ENCODE results near the gene ENPP5.
"Not testable (repeated sequence)": the region's sequence is repeated elsewhere in the genome, so short reads cannot be mapped to it uniquely, and the experiment has no call there.

Gene ENPP5

DNA sequence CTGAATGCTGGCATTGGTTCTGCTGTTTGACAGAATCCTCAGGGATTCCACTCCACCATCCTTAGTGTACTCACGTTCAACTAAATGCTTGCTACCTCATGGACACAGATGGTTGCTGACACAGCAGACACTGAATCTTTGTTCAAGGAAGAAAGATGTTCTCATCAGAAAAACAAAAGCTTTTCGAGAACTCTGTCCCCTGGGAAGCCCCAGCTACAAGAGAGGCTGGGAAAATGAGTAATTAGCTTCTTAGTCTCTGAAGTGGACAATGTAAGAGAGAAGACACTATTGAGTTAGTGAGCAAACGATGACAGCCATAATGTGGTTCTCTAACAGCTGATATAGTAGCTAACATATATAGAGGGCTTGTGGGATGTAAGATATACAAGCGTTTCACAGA lies 30.9 kb upstream of the ENPP5 start:
- in situ Hi-C loops (cut with MboI; ENCODE audit: low sequenced_read_pairs) = no loop called here
- no peaks in the 10 kb centered on the region; the same call in 1 of the 2 replicates for H3K4me1 ChIP-seq

DNA sequence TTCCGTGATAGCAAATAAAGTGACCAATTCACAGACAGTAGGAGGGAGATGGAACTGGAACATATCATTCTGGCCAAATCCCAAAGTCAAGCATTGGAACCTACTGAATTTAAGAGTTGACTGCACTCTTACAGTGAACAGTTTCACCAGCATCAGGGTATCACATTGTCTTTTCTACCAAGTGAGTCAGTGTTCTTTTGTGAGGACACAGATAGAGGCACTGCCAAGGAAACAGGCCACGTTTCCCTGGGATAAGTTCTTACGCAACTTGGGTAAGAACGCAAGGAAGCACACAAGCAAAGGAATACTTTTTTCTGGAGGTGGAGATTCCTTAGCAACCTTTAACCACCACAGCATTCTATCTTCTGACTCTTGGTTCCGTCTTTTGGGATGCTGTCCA lies 28.6 kb upstream of the ENPP5 start:
- no peaks in the 10 kb centered on the region for H3K27me3 ChIP-seq (ENCODE audit: low read depth)
- H3K4me3 ChIP-seq = no peak overlapping the region
- in situ Hi-C loops (cut with MboI; ENCODE audit: low sequenced_read_pairs) = no loop called here
- H3K36me3 ChIP-seq (replicated peaks) = no peaks in the 10 kb centered on the region
- no peaks in the 10 kb centered on the region; the same call in 1 of the 2 replicates for H3K4me1 ChIP-seq
- DNase-seq (ENCODE audit: low spot score in 2 of 2) = no peak
- no peaks in the 10 kb centered on the region for H3K9me3 ChIP-seq

More for the DNA sequence above, 30.9 kb upstream of the ENPP5 start:
- Histone ChIP-seq H3K27me3 (ENCODE audit: low read depth) (no peaks in the 10 kb centered on the region), H3K4me3 (no peak overlapping the region), H3K9me3 (no peaks in the 10 kb centered on the region), H3K36me3 (replicated peaks) (no peaks in the 10 kb centered on the region)
- DNase-seq (ENCODE audit: low spot score in 2 of 2) = no peak

DNA sequence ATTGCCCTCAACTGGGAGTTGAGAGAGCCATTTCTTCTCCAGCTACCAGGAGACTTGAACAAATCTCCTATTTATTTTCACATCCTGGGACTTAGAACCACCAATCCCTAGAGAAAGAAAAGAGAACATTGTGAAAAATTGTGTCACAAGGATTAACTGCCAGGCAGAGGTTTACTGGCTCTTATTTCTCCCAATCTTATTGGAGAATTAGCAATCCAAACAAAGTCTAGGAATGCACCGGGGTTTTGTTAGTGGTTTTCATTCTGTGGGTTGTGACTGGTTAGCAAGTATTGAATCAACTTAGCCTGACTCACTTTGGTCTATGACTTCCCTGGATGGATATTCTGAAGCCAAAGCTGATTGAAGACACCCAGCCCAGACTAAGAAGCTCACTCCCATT lies 21.2 kb upstream of the ENPP5 start:
- Histone ChIP-seq H3K27me3 (ENCODE audit: low read depth) (no peaks in the 10 kb centered on the region; the same call in 1 of the 2 replicates), H3K4me3 (no peak overlapping the region), H3K9me3 (no peaks in the 10 kb centered on the region), H3K4me1 (no peaks in the 10 kb centered on the region), H3K36me3 (replicated peaks) (no peaks in the 10 kb centered on the region)
- no peak for DNase-seq (ENCODE audit: low spot score in 2 of 2)
- in situ Hi-C loops (cut with MboI; ENCODE audit: low sequenced_read_pairs) = no loop called here

DNA sequence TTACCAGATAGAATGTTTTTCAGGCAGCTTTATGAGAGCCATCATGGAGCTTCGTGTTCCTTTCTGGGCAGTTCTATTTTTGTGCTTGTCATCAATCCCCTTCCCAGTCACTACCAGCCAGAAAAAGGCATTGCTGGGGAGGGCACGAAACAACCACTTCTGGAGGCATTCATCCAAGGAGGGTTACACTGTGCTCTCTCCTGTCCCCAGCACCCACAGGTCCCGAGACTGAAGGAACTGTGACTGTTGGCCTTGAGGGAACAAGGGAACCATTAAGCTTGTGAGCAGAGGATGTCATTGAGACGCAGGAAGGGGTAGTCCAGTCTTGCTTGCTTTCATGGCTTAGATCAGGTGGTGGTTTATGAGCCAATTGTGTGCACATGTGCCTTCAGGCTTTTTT lies 20.1 kb upstream of the ENPP5 start:
- no peaks in the 10 kb centered on the region for H3K9me3 ChIP-seq
- H3K4me1 ChIP-seq = no peaks in the 10 kb centered on the region
- no peak for DNase-seq (ENCODE audit: low spot score in 2 of 2)
- H3K36me3 ChIP-seq (replicated peaks) = no peaks in the 10 kb centered on the region
- no peaks in the 10 kb centered on the region; the same call in 1 of the 2 replicates for H3K27me3 ChIP-seq (ENCODE audit: low read depth)
- H3K4me3 ChIP-seq = no peak overlapping the region
- in situ Hi-C loops (cut with MboI; ENCODE audit: low sequenced_read_pairs) = no loop called here

DNA sequence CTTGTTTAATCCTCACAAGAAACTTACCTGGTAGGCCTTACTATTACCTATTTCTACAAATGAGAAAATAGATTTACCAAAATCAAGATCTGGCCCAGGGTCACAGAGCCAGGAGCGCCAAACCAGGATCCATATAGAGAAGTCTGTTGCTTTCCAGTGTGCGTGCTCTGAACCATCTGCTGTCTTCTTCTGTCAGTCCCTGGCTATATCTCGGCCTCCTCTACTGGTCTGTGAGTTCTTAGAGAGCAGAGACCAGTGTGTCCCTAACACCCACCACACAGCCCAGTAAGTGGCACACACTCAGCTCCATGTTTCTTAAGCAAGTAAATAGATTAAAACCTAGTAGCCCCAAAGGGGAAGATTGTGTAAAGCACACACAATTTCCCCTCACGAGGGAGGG lies 18.9 kb upstream of the ENPP5 start:
- H3K36me3 ChIP-seq (replicated peaks) = no peaks in the 10 kb centered on the region
- H3K27me3 ChIP-seq (ENCODE audit: low read depth) = no peaks in the 10 kb centered on the region; the same call in 1 of the 2 replicates
- H3K4me3 ChIP-seq = no peak overlapping the region
- DNase-seq (ENCODE audit: low spot score in 2 of 2) = no peak
- no peaks in the 10 kb centered on the region for H3K9me3 ChIP-seq
- in situ Hi-C loops (cut with MboI; ENCODE audit: low sequenced_read_pairs) = no loop called here
- no peaks in the 10 kb centered on the region for H3K4me1 ChIP-seq

DNA sequence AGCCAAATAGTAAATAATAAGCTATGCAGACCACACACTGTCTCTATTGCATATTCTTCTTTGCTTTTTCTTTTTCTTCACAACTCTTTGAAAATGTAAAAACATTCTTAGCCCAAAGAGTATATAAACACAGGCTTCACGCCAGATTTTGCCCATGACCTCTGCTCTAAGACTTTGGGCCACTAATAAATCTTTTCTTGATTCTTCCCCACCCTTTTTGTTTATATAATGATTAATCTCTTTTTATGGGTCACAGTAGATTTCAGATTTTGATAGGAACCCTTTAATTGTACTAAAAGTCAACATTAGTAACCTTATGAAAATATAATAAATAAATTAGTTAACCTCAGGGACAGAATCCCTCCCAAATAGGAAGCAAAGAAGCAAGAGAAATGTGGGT lies 15.8 kb upstream of the ENPP5 start:
- H3K4me3 ChIP-seq = no peak overlapping the region
- no peaks in the 10 kb centered on the region for H3K9me3 ChIP-seq
- in situ Hi-C loops (cut with MboI; ENCODE audit: low sequenced_read_pairs) = no loop called here
- DNase-seq (ENCODE audit: low spot score in 2 of 2) = no peak
- H3K4me1 ChIP-seq = no peaks in the 10 kb centered on the region
- peaks cover 7% of the 10 kb centered on the region for H3K27me3 ChIP-seq (ENCODE audit: low read depth)
- no peaks in the 10 kb centered on the region for H3K36me3 ChIP-seq (replicated peaks)

DNA sequence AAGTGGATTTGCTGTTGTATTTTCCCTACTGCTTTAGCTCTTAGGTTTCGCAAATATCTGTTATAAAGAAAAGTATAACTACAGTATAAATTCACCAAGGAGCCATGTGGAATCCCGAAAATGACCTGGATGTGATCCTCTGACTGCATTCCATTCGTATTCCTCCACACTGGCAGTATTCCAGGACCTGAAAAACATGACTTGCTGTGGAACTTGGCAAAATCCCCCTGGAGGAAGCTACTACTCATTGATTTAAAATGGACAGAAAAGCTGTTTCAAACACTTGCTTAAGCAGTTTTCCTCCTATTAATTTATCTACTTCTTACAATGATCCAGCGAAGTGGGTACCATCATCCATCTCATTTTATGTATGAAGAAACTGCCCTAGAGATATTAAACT lies 13.3 kb upstream of the ENPP5 start:
- Histone ChIP-seq H3K4me1 (no peaks in the 10 kb centered on the region), H3K9me3 (no peaks in the 10 kb centered on the region), H3K4me3 (no peak overlapping the region), H3K27me3 (ENCODE audit: low read depth) (peaks cover 7% of the 10 kb centered on the region), H3K36me3 (replicated peaks) (no peaks in the 10 kb centered on the region)
- DNase-seq (ENCODE audit: low spot score in 2 of 2) = no peak
- in situ Hi-C loops (cut with MboI; ENCODE audit: low sequenced_read_pairs) = no loop called here

DNA sequence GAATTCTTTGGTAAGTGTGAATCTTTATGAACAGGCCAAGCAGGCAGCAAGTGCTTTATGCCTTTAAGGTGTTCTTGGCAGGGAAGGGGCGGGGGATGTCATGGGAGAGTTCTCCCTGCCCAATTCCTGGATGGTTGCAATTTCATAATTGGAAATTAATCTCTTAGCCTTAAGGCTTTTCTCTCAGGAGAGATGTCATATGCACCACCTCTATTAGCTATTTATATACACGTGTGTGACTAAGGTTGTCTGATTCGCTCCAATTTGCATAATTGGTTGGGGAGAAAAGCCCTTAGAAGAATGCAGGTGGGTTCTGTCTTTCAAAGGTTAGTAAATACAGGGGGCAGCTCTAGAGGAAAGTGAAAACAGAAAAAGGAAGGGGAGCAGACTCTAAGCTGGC lies 5.2 kb upstream of the ENPP5 start:
- no peak for DNase-seq (ENCODE audit: low spot score in 2 of 2)
- in situ Hi-C loops (cut with MboI; ENCODE audit: low sequenced_read_pairs) = no loop called here
- H3K36me3 ChIP-seq (replicated peaks) = no peaks in the 10 kb centered on the region
- no peaks in the 10 kb centered on the region for H3K4me1 ChIP-seq
- no peaks in the 10 kb centered on the region for H3K27me3 ChIP-seq (ENCODE audit: low read depth)
- H3K9me3 ChIP-seq = no peaks in the 10 kb centered on the region
- no peak overlapping the region for H3K4me3 ChIP-seq

DNA sequence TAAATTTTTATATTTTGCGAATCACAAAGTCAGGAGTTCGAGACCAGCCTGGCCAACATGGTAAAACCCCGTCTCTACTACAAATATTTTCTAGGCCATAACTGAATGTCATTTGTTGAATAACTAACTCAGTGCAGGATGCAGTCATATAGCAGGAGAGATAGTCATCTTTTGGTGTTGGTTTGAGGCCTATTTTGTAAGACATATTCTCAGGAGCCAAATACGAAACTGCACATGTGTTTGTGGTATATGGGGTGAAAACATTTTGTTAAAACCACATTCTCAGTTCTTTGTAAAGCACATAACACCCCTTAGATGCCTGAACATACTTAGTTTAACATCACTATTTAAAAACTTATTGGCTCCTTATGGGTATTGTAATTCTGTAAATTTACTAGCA lies 4.7 kb upstream of the ENPP5 start:
- in situ Hi-C loops (cut with MboI; ENCODE audit: low sequenced_read_pairs) = no loop called here

DNA sequence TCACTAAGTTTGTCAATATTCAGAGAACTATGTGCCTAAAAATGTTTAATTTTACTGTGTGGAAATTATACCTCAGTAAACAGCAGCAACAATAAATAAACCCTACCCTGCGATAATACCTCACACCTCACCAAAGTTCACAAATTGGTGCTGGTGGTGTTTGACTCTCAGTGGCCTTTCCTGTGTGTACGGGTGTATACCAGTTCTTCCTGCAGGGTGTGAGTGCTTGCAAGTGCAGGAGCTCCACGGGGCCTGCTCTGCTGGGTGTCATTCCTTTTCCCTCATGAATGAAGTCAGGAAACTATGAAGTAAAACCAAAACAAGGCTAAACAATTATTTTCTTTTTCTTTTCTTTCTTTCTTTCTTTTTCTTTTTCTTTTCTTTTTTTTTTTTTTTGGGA lies 4.1 kb upstream of the ENPP5 start:
- no peak for DNase-seq (ENCODE audit: low spot score in 2 of 2)
- Histone ChIP-seq H3K4me1 (peaks cover 3% of the 10 kb centered on the region; the same call in 1 of the 2 replicates), H3K9me3 (no peaks in the 10 kb centered on the region), H3K36me3 (replicated peaks) (no peaks in the 10 kb centered on the region), H3K4me3 (no peak overlapping the region), H3K27me3 (ENCODE audit: low read depth) (no peaks in the 10 kb centered on the region)
- in situ Hi-C loops (cut with MboI; ENCODE audit: low sequenced_read_pairs) = no loop called here

More for the DNA sequence above, 4.7 kb upstream of the ENPP5 start:
- Histone ChIP-seq H3K36me3 (replicated peaks) (no peaks in the 10 kb centered on the region), H3K4me3 (no peak overlapping the region), H3K27me3 (ENCODE audit: low read depth) (no peaks in the 10 kb centered on the region), H3K9me3 (no peaks in the 10 kb centered on the region), H3K4me1 (no peaks in the 10 kb centered on the region)
- DNase-seq (ENCODE audit: low spot score in 2 of 2) = no peak

DNA sequence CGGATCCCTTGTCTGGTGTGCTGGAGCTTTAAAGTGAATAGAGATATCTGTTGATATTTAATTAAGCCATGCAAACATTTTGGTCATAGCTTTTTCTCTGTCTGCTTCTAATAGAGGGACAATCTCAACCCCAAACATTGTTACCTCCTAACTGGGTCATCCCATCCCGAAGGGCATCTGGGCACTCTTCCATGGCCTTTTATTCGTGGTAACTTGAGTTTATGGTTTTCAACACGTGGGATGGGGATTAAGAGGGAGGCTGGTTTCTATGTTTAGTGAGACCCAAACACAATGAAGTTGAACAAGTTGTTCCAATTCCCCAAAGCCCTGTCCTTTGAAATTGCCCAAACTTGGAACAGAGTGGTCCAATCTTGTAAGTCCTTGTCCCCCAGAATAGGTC lies 1.4 kb upstream of the ENPP5 start:
- no peak for DNase-seq (ENCODE audit: low spot score in 2 of 2)
- H3K4me3 ChIP-seq = no peak overlapping the region
- peaks cover 6% of the 10 kb centered on the region; the same call in 1 of the 2 replicates for H3K4me1 ChIP-seq
- in situ Hi-C loops (cut with MboI; ENCODE audit: low sequenced_read_pairs) = no loop called here
- H3K27me3 ChIP-seq (ENCODE audit: low read depth) = no peaks in the 10 kb centered on the region
- H3K9me3 ChIP-seq = no peaks in the 10 kb centered on the region
- H3K36me3 ChIP-seq (replicated peaks) = no peaks in the 10 kb centered on the region

DNA sequence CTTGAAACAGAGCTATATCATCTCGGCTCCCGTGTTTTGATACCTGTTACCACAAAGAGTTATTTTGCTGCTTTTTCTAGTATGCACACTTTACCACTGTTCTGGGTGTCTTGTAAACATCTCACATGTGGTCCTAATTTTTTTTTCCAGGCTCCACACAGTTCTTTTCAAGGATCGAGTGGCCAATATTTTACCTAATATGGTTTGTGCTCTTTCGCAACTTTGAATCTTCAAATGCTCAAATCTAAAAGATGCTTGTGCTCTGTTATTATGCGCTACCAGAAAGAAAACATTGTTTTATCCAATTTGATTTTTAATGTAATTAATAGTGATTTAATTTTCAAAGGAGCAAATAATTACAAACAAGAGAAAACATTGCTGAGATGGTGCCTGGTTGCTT lies 10.7 kb downstream of the ENPP5 start:
- H3K9me3 ChIP-seq = no peaks in the 10 kb centered on the region
- no peaks in the 10 kb centered on the region for H3K4me1 ChIP-seq
- no peaks in the 10 kb centered on the region for H3K36me3 ChIP-seq (replicated peaks)
- no peaks in the 10 kb centered on the region for H3K27me3 ChIP-seq (ENCODE audit: low read depth)
- in situ Hi-C loops (cut with MboI; ENCODE audit: low sequenced_read_pairs) = no loop called here
- DNase-seq (ENCODE audit: low spot score in 2 of 2) = no peak
- no peak overlapping the region for H3K4me3 ChIP-seq

DNA sequence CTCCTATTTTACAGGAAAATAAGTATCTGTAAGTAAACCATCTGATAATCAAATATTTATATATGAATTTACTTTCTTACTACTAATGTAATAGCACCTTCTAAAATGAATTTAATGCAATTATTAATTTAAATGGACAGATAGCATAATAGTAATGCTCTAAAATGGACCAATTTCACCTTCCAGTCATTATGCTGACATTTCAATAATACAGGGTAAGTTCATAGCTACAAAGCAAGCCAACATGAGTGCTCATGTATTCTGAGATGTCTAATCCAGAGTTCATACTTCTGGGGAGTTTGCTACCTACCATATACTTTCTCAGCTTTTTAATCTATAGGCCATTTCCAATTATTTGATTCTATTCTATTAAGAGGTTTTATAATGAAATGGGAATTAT lies 11.6 kb downstream of the ENPP5 start:
- H3K36me3 ChIP-seq (replicated peaks) = no peaks in the 10 kb centered on the region
- no peaks in the 10 kb centered on the region for H3K9me3 ChIP-seq
- H3K4me1 ChIP-seq = no peaks in the 10 kb centered on the region
- no peaks in the 10 kb centered on the region; the same call in 1 of the 2 replicates for H3K27me3 ChIP-seq (ENCODE audit: low read depth)
- in situ Hi-C loops (cut with MboI; ENCODE audit: low sequenced_read_pairs) = no loop called here
- DNase-seq (ENCODE audit: low spot score in 2 of 2) = no peak
- H3K4me3 ChIP-seq = no peak overlapping the region

DNA sequence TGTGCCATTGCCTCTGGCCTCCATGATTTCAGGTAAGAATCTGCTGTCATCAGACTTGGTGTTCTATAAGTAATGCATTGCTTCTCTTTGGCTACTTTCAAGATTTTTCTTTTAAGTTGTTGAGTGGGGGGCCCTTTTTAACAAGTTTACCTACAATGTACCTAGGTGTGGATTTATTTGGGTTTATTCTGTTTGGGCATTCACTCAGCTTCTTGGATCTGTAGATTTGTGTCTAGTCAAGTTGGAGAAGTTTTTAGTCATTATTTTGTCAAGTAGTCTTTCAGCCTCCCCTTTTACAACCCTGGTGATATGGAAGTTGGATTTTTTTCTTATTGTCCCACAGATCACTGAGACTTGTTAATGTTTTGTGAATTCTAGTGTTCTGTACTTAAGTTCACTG lies 14.1 kb downstream of the ENPP5 start:
- DNase-seq (ENCODE audit: low spot score in 2 of 2) = no peak
- Histone ChIP-seq H3K36me3 (replicated peaks) (no peaks in the 10 kb centered on the region), H3K9me3 (no peaks in the 10 kb centered on the region), H3K4me1 (no peaks in the 10 kb centered on the region), H3K27me3 (ENCODE audit: low read depth) (no peaks in the 10 kb centered on the region; the same call in 1 of the 2 replicates), H3K4me3 (no peak overlapping the region)
- in situ Hi-C loops (cut with MboI; ENCODE audit: low sequenced_read_pairs) = no loop called here

DNA sequence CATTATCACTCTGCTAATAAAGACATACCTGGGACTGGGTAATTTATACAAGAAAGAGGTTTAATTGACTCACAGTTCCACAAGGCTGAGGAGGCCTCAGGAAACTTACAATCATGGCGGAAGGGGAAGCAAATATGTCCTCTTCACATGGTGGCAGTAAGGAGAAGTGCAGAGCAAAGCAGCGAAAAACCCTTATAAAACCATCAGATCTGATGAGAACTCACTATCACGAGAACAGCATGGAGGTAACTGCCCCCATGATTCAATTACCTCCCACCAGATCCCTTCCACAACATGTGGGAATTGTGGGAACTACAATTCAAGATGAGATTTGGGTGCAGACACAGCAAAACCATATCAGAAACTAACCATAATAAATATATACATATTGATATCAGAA lies 21.7 kb downstream of the ENPP5 start:
- H3K4me1 ChIP-seq; H3K4me3 ChIP-seq; H3K27me3 ChIP-seq (ENCODE audit: low read depth); DNase-seq (ENCODE audit: low spot score in 2 of 2); H3K9me3 ChIP-seq; H3K36me3 ChIP-seq (replicated peaks); in situ Hi-C loops (cut with MboI; ENCODE audit: low sequenced_read_pairs): not testable (repeated sequence)

Measured in HAP-1 (cell line).